ENCODE results near the gene GPC1. TPM values are rescaled to one million over a fixed set of nuclear protein-coding genes. Genes with fewer than 3 reads are reported as not detected.
A peak's percentile ranks its signal among the peaks of the same experiment; 100 is the strongest.

Gene GPC1
- total and polyA plus RNA-seq, 2 of the 4 experiments (the other 2 are of a cell fraction), result 16.0 to 211 TPM

- H3K4ac ChIP-seq (ENCODE audit: low read depth, low read length), result peak overlapping the region; percentile 58
- dilution Hi-C loops (cut with HindIII; ENCODE audit: low sequenced_read_pairs, unreplicated experiment) (no loop called here), intact Hi-C loops (cut with micrococcal nuclease) (loop anchor here (5.0 kb wide), 1 partner anchor 375 kb away; no protein-coding TSS in a partner anchor), in situ Hi-C loops (cut with MboI; ENCODE audit: low sequenced_read_pairs) (loop anchor here (5.0 kb wide), 1 partner anchor 205 kb away; no protein-coding TSS in a partner anchor)
- H2AK5ac ChIP-seq (ENCODE audit: low read depth, low read length), result peak overlapping the region; percentile 74
- peaks cover 2 to 70% of the 10 kb centered on the region in 2 experiments; a peak in 3 of 4 replicates for H3K79me1 ChIP-seq (ENCODE audit: low read depth in 1 of 2, low read length in 2 of 2)
- H3K56ac ChIP-seq (ENCODE audit: extremely low read depth, insufficient read depth, low read length), result peak overlapping the region; percentile 56; the same call in 1 of the 2 replicates
- peak overlapping the region; percentile 92 for H3K4me3 ChIP-seq (ENCODE audit: insufficient read depth, low read depth, low read length)
- peaks cover 5% of the 10 kb centered on the region; the same call in 1 of the 2 replicates for H3K36me3 ChIP-seq (ENCODE audit: control insufficient read depth, insufficient read depth, low read length)
- H2BK120ac ChIP-seq (ENCODE audit: low read depth, low read length), result no peak overlapping the region; the same call in 1 of the 2 replicates
- no peak overlapping the region for H4K91ac ChIP-seq (ENCODE audit: insufficient read depth, low read depth, low read length)
- peaks cover 53% of the 10 kb centered on the region for H4K20me1 ChIP-seq (ENCODE audit: insufficient read depth, low read length)
- 2% methylated on average over 10 of the region's 45 CpGs; no CpG with 5 or more reads in 1 of the 2 experiments for WGBS, 2 experiments (ENCODE audit: extremely low coverage in 2 of 2, insufficient read length in 1 of 2)
- peak overlapping the region in 1 of 2 experiments; percentile 48; a peak in 1 of 4 replicates for H4K8ac ChIP-seq (ENCODE audit: low read depth in 2 of 2, low read length in 2 of 2)
- peak overlapping the region; percentile 82 for H3K27ac ChIP-seq (ENCODE audit: insufficient read depth, low read length)
- peak overlapping the region; percentile 90 for H3K23ac ChIP-seq (ENCODE audit: low read depth, low read length)
- ChIA-PET POLR2A (ENCODE audit: unreplicated experiment) (no interaction called here), CTCF (interaction anchor here (0.6 to 1.7 kb wide), 2 partner anchors 189 to 204 kb away, joined by 3 to 10 read pairs; no protein-coding TSS in a partner anchor)
- no peak overlapping the region for H4K5ac ChIP-seq (ENCODE audit: low read depth, low read length)
- H3K4me1 ChIP-seq (ENCODE audit: control insufficient read depth, insufficient read depth, low read length), result peaks cover 30% of the 10 kb centered on the region
- no peak overlapping the region for H2BK5ac ChIP-seq (ENCODE audit: low read depth, low read length, poor library complexity, severe bottlenecking)
- no peak for ATAC-seq (ENCODE audit: low read depth)
- DNase-seq, result peak; percentile 43
- peak overlapping the region; percentile 97 for H3K4me2 ChIP-seq (ENCODE audit: low read depth, low read length)
- H3K9me3 ChIP-seq (ENCODE audit: control insufficient read depth, insufficient read depth, low read length), result no peaks in the 10 kb centered on the region
- no TSS peak for BruUV-seq (replicated peaks)
- no peak overlapping the region for H3K18ac ChIP-seq (ENCODE audit: low read depth, low read length)
- no peaks in the 10 kb centered on the region for H3K27me3 ChIP-seq (ENCODE audit: control insufficient read depth, insufficient read depth, low read length)
- no peak overlapping the region for H2BK20ac ChIP-seq (ENCODE audit: low read depth, low read length)
- peak overlapping the region; percentile 69 for H3K9ac ChIP-seq (ENCODE audit: low read depth, low read length)
- H2AFZ ChIP-seq (replicated peaks; ENCODE audit: low read length, poor library complexity), result peak overlapping the region; percentile 47
- H3K9me1 ChIP-seq (ENCODE audit: insufficient read depth, low read length), result peaks cover 18% of the 10 kb centered on the region
- H2BK15ac ChIP-seq (ENCODE audit: low read depth, low read length), result no peak overlapping the region; the same call in 2 of the 3 replicates
- peak; percentile 24; the same call in 1 of the 2 replicates for TF ChIP-seq BHLHE40 (IDR thresholded peaks at IDR 0.05; ENCODE audit: low read depth, low read length)
- TF ChIP-seq MXI1 (IDR thresholded peaks at IDR 0.05; ENCODE audit: borderline replicate concordance, low read depth, low read length), result peak; percentile 41; the same call in 1 of the 2 replicates
- TF ChIP-seq USF2 (IDR thresholded peaks at IDR 0.05; ENCODE audit: low read depth, low read length), result no peak
- peak overlapping the region; percentile 96 for H2AK9ac ChIP-seq (replicated peaks; ENCODE audit: low read depth, low read length, poor library complexity)
- peak overlapping the region; percentile 81 for H3K14ac ChIP-seq (replicated peaks; ENCODE audit: low read depth, low read length)
Measured at GRCh38 chr2:240436683-240437550, 1.5 kb downstream of the GPC1 start.
